ENCODE data around the gene SCARF2. TPM values are rescaled to one million over a fixed set of nuclear protein-coding genes. Genes with fewer than 3 reads are reported as not detected.
"Not testable (repeated sequence)": the region's sequence is repeated elsewhere in the genome, so short reads cannot be mapped to it uniquely, and the experiment has no call there.

SCARF2 gene
- polyA plus RNA-seq, 6 donors from 2014 or later: 0.25 to 0.64 (median 0.36) TPM; not detected in 2

DNA sequence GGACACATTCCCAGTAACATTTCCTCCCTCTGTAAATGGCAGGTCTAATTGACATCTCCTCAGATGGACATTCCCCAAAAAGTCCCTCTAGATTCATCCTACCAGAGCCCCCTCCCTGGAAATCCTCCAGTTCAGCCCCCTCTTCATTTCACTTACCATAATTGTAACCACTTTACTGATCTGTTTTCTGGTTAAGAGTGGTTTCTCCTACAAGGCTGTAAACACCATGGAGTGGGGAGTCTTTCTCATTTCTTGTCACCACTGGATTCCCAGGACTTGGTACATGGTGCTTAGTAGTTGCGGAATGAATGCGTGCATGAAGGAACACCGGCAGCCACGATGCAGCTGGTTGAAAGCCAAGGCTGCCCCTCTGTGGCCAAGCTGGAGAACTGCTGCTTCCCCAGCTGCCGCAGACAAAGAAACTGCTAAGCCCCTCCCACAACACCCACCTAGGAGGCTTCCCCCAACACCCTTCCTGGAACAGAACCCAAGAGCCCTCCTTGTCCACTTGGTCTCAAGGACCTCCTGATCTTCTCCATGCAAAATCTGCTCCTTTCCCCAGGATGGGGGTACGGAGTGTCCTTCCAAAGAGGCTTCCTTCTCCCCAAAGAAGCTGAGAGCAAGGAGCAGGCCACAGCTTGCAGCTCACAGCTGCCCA, 18.6 kb upstream of the SCARF2 start:
- Mint-ChIP-seq H3K4me1 (peaks cover 22 to 31% (median 27%) of the 10 kb centered on the region in 3 donors), H3K27me3 (no peaks in the 10 kb centered on the region), H3K27ac (peak overlapping the region in 4 of 6 donors; percentile 47 to 86 (median 62)), H3K4me3 (peak overlapping the region in 2 of 8 donors; percentile 9 to 80), H3K36me3 (peaks cover 12 to 17% of the 10 kb centered on the region in 2 donors), H3K9me3 (no peaks in the 10 kb centered on the region)
- DNase-seq (peak; percentile 72), ATAC-seq (ENCODE audit: low read depth in 2 of 2) (peak; percentile 95 to 98)

DNA sequence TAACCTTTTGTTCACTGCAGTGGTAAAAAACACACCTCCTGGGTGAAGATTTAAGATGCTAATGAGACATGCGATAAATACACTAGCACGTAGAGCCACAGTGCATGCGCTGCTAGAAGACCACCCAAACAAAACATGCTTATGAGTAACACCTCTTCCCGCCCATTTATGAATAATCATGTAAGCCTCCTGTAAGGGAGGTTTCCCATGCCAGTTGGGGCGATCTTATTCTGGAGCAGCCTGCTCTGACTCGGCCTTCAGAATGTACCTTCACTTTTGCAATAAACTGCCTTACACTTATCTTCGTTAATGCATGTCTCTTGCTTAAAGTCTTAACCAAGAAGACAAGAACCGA, 18.1 kb upstream of the SCARF2 start:
- H3K27ac Mint-ChIP-seq: peak overlapping the region in 1 of 6 donors; percentile 47
- no peaks in the 10 kb centered on the region for H3K27me3 Mint-ChIP-seq
- H3K4me3 Mint-ChIP-seq: peak overlapping the region in 1 of 8 donors; percentile 9
- peaks cover 12 to 19% of the 10 kb centered on the region in 2 donors for H3K36me3 Mint-ChIP-seq
- H3K4me1 Mint-ChIP-seq: peaks cover 22 to 31% (median 23%) of the 10 kb centered on the region in 3 donors
- no peak for DNase-seq
- no peaks in the 10 kb centered on the region for H3K9me3 Mint-ChIP-seq
- no peak for ATAC-seq (ENCODE audit: low read depth in 2 of 2)

DNA sequence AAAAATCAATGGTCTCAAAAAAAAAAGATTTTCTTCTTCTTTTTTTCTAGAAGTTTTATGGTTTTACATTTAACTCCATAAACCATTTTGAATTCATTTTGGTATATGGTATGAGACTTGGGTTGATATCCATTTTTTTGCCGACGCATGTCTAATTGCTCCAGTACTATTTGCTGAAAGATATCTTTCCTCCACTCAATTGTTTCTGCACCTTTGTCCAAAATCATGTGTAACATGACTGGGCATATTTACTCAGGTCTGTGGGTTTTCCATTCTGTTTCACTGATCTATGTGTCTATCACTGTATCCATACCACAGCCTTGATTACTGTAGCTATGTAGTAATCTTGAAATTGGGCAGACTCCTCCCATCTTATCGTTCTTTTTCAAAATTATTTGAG, 15.6 kb upstream of the SCARF2 start:
- no peak for DNase-seq
- Mint-ChIP-seq H3K4me3 (no peak overlapping the region), H3K27ac (peak overlapping the region in 1 of 6 donors; percentile 13), H3K4me1 (peaks cover 16 to 18% (median 17%) of the 10 kb centered on the region in 3 donors), H3K9me3 (no peaks in the 10 kb centered on the region), H3K36me3 (peaks cover 6 to 12% of the 10 kb centered on the region in 2 donors), H3K27me3 (no peaks in the 10 kb centered on the region)
- no peak for ATAC-seq (ENCODE audit: low read depth in 2 of 2)

DNA sequence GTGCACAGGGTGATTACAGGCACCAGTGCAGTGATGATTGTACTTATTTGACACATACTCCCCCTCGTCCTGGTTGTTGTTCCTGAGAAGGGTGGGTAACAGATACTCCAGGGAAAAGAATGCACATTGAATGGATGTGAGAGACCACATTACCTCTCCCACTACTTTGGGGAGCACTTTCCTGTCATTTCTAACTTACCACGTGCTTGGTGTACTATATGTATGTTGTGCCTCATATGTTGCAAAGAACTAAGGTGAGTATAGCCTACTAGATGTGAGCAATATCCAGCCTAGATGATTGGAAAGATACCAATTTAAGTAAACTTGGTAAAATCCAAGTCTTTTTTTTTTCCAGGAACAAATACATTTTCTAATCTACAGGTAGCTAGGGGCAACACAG, 14.3 kb upstream of the SCARF2 start:
- H3K27me3 Mint-ChIP-seq: no peaks in the 10 kb centered on the region
- no peak overlapping the region for H3K27ac Mint-ChIP-seq
- peaks cover 6 to 14% of the 10 kb centered on the region in 2 donors for H3K36me3 Mint-ChIP-seq
- no peaks in the 10 kb centered on the region for H3K9me3 Mint-ChIP-seq
- DNase-seq (no peak), ATAC-seq (ENCODE audit: low read depth in 2 of 2) (no peak)
- H3K4me1 Mint-ChIP-seq: peaks cover 14 to 17% (median 14%) of the 10 kb centered on the region in 3 donors
- no peak overlapping the region for H3K4me3 Mint-ChIP-seq

DNA sequence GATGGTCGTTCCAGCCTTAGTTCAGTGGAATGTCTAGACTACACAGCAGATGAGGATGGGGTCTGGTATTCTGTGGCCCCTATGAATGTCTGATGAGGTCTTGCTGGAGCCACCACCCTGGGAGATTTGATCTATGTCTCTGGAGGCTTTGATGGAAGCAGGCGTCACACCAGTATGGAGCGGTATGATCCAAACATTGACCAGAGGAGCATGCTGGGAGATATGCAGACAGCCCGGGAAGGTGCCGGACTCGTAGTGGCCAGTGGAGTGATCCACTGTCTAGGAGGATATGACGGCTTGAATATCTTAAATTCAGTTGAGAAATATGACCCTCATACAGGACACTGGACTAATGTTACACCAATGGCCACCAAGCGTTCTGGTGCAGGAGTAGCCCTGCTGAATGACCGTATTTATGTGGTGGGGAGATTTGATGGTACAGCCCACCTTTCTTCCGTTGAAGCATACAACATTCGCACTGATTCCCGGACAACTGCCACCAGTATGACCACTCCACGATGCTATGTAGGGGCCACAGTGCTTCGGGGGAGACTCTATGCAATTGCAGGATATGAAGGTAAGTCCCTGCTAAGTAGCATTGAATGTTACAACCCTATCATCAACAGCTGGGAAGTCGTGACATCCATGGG, 13.6 kb upstream of the SCARF2 start:
- not testable (repeated sequence) for H3K4me3 Mint-ChIP-seq; H3K27ac Mint-ChIP-seq; H3K9me3 Mint-ChIP-seq; DNase-seq; ATAC-seq (ENCODE audit: low read depth in 2 of 2); H3K27me3 Mint-ChIP-seq
- H3K4me1 Mint-ChIP-seq: peaks cover 8 to 10% (median 8%) of the 10 kb centered on the region in 3 donors
- peaks cover 6 to 20% of the 10 kb centered on the region in 2 donors for H3K36me3 Mint-ChIP-seq

DNA sequence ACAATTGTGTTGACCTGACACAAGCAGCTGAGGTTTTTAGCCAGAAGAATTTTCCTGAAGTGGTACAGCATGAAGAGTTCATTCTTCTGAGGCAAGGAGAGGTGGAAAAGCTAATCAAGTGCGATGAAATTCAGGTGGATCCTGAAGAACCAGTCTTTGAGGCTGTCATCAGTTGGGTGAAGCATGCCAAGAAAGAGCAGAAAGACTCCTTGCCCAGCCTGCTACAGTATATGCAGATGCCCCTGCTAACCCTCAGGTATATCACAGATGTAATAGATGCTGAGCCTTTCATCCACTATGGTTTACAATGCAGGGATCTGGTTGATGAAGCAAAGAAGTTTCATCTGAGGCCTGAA, 12.9 kb upstream of the SCARF2 start:
- Mint-ChIP-seq H3K4me3 (no peak overlapping the region), H3K9me3 (no peaks in the 10 kb centered on the region), H3K27me3 (no peaks in the 10 kb centered on the region), H3K27ac (peak overlapping the region in 1 of 6 donors; percentile 50), H3K4me1 (peaks cover under 1 to 3% (median under 1%) of the 10 kb centered on the region in 3 donors), H3K36me3 (peaks cover 6 to 20% of the 10 kb centered on the region in 2 donors)
- ATAC-seq (ENCODE audit: low read depth in 2 of 2) (no peak), DNase-seq (no peak)

DNA sequence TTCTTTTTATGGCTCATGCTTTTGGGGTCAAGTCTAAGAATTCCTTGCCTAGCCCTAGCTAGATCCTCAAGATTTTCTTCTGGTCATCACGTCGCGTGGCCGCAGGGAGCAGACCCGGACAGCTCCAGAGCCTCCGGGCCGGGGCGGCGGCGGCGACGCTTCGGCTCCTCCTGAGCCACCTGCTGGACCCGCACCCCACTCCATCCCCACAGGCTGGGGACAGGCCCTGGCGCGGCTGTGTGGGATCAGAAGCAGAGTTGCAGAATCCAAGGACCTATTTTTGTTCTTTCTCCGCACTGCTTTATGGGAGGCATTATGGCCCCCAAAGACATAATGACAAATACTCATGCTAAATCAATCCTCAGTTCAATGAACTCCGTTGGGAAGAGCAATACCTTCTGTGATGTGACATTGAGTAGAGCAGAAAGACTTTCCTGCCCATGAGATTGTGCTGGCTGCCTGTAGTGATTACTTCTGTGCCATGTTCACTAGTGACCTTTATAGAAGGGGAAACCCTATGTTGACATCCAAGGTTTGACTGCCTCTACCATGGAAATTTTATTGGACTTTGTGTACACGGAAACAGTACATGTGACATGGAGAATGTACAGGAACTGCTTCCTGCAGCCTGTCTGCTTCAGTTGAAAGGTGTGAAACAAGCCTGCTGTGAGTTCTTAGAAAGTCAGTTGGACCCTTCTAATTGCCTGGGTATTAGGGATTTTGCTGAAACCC, 12.4 kb upstream of the SCARF2 start:
- no peaks in the 10 kb centered on the region for H3K9me3 Mint-ChIP-seq
- peaks cover 0 to under 1% (median 0%) of the 10 kb centered on the region in 3 donors for H3K4me1 Mint-ChIP-seq
- DNase-seq: no peak
- no peak for ATAC-seq (ENCODE audit: low read depth in 2 of 2)
- H3K4me3 Mint-ChIP-seq: no peak overlapping the region
- peaks cover 6 to 15% of the 10 kb centered on the region in 2 donors for H3K36me3 Mint-ChIP-seq
- no peak overlapping the region for H3K27ac Mint-ChIP-seq
- H3K27me3 Mint-ChIP-seq: no peaks in the 10 kb centered on the region

DNA sequence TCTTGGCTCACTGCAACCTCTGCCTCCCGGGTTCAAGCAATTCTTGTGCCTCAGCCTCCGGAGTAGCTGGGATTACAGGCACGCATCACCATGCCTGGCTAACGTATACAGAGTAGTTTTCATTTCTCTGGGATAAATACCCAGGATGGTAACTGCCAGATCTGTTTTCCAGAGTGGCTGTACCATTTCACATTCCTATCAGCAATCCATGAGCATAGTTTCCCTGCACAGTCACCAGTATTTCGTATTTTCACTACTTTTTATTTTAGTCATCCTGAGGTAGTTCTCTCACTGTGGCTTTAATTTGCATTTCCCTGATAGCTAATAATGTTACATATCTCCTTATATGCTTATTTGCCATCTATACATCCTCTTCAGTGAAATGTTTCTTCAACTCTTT, 11.0 kb upstream of the SCARF2 start:
- H3K9me3 Mint-ChIP-seq: no peaks in the 10 kb centered on the region
- peak overlapping the region in 2 of 6 donors; percentile 52 to 94 for H3K27ac Mint-ChIP-seq
- ATAC-seq (ENCODE audit: low read depth in 2 of 2): no peak
- no peaks in the 10 kb centered on the region for H3K27me3 Mint-ChIP-seq
- DNase-seq: no peak
- peaks cover 6 to 13% of the 10 kb centered on the region in 2 donors for H3K36me3 Mint-ChIP-seq
- H3K4me1 Mint-ChIP-seq: no peaks in the 10 kb centered on the region
- H3K4me3 Mint-ChIP-seq: no peak overlapping the region

DNA sequence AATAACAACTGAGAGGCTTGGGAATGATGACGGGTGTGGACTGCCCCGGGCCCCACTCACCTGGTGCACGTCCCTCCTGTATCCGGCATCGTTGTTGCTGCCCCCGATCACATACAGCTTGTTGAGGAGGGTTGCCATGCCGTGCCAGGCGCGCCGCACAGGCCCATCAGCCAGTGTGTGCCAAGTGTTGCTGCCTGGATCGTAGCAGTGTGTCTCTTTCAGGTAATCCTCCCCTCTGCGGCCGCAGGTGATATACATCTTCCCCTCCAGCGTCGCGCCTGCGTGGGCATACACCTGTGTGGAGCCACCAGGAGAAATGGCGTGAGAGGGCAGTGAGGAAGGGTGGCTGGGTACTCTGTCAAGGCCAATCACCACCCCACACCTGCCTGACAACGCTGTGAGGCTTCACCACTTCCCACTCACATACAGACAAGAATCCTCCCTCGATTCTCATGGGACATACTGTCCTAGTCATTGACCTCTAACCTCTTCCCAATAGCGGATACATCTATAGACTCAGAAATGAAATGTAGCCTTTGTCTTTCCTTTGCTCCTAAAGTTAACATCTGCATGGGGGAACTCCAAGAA, 8.9 kb upstream of the SCARF2 start:
- no peak for ATAC-seq (ENCODE audit: low read depth in 2 of 2)
- Mint-ChIP-seq H3K27ac (peak overlapping the region in 3 of 6 donors; percentile 20 to 94 (median 76)), H3K27me3 (no peaks in the 10 kb centered on the region), H3K4me1 (no peaks in the 10 kb centered on the region), H3K36me3 (peaks cover 14 to 18% of the 10 kb centered on the region in 2 donors), H3K4me3 (no peak overlapping the region), H3K9me3 (no peaks in the 10 kb centered on the region)
- DNase-seq: no peak

DNA sequence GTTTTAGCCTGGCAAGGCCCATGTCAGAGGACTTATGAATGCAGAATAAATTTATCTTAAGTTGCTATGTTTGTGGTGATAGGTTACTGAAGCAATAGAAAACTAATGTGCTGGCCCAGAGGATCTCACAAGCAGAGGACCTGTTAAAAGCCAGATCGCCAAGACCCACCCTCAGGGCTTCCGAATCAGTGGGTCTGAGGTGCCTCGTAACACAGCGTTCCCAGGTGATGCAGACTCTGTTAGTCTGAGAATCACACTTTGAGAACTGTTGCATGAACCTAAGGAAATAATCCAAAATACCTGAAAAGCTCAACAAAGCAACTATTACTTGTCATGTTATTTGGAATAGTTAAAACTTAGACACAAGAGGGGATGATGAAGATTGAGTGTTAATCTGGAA, 6.7 kb upstream of the SCARF2 start:
- Mint-ChIP-seq H3K9me3 (no peaks in the 10 kb centered on the region), H3K4me3 (no peak overlapping the region), H3K4me1 (peaks cover 0 to 2% (median 0%) of the 10 kb centered on the region in 3 donors), H3K27ac (no peak overlapping the region), H3K27me3 (peaks cover 0 to 4% (median 0%) of the 10 kb centered on the region in 3 donors), H3K36me3 (peaks cover 12 to 13% of the 10 kb centered on the region in 2 donors)
- ATAC-seq (ENCODE audit: low read depth in 2 of 2) (no peak), DNase-seq (no peak)

DNA sequence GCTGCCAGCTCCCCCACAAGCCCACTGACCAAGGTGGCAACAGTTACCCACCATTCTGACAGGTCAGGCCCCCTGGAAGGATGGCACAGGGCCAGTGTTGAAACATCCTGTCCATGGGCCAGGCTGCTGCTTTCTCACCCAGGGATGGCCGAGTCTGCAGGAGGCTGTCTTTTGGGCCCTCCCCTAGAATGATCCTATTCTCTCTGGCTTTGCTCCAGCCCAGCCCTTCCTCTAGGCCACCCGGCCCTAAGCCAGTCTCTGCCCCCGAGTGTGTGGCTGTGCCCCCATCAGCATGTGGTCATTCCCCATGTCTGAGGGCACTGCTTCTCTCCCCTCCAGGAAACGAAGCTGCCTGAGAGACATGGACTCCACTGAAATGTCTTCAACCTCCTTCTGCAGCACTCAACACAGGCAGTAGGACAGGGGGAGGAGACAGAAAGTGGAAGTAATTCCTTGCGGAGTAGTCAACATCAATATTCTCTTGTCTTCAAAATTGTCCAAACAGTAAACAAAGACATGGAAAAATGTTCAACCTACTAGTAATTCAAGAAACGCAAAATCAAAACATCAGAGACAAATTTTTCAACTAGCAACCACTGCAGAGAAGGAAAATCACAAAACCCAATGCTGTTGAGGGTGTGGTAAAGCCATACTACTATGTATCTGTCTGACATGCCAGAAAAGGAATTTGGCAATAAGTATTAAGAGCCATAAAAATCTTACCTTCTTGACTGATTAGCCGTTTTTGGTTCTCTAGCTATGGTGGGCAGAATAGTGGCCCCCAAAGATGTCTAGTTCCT, 5.1 kb upstream of the SCARF2 start:
- Mint-ChIP-seq H3K27me3 (peaks cover 0 to 16% (median 8%) of the 10 kb centered on the region in 3 donors), H3K9me3 (no peaks in the 10 kb centered on the region), H3K4me3 (no peak overlapping the region), H3K36me3 (peaks cover 12 to 13% of the 10 kb centered on the region in 2 donors), H3K27ac (no peak overlapping the region), H3K4me1 (peaks cover 0 to 11% (median 7%) of the 10 kb centered on the region in 3 donors)
- no peak for DNase-seq
- no peak for ATAC-seq (ENCODE audit: low read depth in 2 of 2)

DNA sequence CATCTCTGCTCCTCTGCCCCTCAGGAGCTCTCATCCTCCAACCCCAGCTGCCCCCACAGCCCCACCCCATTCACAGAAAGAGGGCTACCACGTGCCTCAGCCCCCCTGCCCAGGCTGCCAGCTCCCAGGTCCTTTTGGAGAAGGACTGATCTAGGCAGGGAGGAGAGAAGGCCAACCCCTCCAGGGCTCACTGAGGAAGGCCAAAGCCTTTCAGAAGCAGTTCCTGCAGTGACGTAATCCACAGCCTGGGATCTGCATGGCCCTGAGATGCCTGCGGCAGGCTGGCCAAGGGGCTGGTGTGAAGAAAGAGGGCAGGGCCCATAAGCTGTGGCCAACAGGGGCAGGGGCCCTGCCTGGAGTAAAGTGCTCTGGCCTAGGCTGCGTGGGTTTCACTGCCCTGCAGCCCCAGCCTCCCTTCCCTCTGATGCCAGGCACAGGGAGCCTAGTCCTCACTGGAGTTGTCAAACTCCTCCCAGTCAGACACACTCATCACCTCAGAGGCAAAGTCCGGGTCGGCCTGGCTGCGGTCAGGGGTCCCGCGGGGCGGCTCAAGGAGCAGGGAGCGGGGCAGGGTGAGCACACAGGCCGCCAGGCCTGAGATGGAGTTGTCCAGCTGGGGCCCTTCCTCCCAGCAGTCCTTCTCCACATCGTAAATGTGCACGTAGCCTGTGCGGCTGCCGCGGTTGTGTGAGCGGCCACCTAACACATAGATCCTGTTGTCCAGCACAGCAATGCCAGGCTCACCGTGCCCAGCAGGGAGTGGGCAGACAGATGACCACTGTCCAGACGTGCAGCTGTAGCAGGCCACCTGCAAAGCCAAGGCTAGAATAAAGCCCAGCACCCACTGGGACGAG, 4.2 kb upstream of the SCARF2 start:
- Mint-ChIP-seq H3K27me3 (peaks cover 4 to 22% (median 14%) of the 10 kb centered on the region in 3 donors), H3K9me3 (no peaks in the 10 kb centered on the region), H3K27ac (no peak overlapping the region), H3K4me3 (no peak overlapping the region), H3K36me3 (peaks cover 11 to 12% of the 10 kb centered on the region in 2 donors), H3K4me1 (peaks cover 6 to 15% (median 12%) of the 10 kb centered on the region in 3 donors)
- no peak for ATAC-seq (ENCODE audit: low read depth in 2 of 2)
- no peak for DNase-seq

Data from naive B cell (primary cell).